Measurements from ENCODE around the gene VPS37B. TPM values are rescaled to one million over a fixed set of nuclear protein-coding genes. Genes with fewer than 3 reads are reported as not detected.

VPS37B gene
- total and polyA plus RNA-seq, 2 experiments from 2014 or later: 23.5 to 35.3 TPM

GRCh38 chr12:122889761-122890520 lies 6.0 kb downstream of the VPS37B start:
- H3K27me3 ChIP-seq: no peaks in the 10 kb centered on the region
- WGBS (ENCODE audit: low lambda C conversion rate, missing lambda C conversion rate): 95% methylated on average over 13 of the region's 13 CpGs
- peak overlapping the region; percentile 91 for H3K27ac ChIP-seq
- peaks cover 64% of the 10 kb centered on the region for H3K4me1 ChIP-seq (ENCODE audit: insufficient read depth)
- no peak for DNase-seq (ENCODE audit: low spot score)
- H3K9me2 ChIP-seq (replicated peaks; ENCODE audit: insufficient read depth): no peaks in the 10 kb centered on the region
- H4K20me1 ChIP-seq (ENCODE audit: insufficient read depth, poor library complexity, severe bottlenecking): peaks cover 21% of the 10 kb centered on the region
- H3K9me3 ChIP-seq (ENCODE audit: low read depth): no peaks in the 10 kb centered on the region
- no peak overlapping the region for H3K4me3 ChIP-seq
- no peak for TF ChIP-seq CTCF (IDR thresholded peaks at IDR 0.05; ENCODE audit: poor library complexity)
- TF ChIP-seq EZH2phosphoT487 (IDR thresholded peaks at IDR 0.05; ENCODE audit: low read depth, severe bottlenecking, unreplicated experiment): no peak
- TF ChIP-seq EZH2 (IDR thresholded peaks at IDR 0.05; ENCODE audit: borderline replicate concordance): no peak
- no peaks in the 10 kb centered on the region for H3K36me3 ChIP-seq (replicated peaks; ENCODE audit: insufficient read depth, low read depth)
- peak overlapping the region; percentile 65 for H3K4me2 ChIP-seq
- peaks cover 91% of the 10 kb centered on the region for H3K79me2 ChIP-seq
- H2AFZ ChIP-seq: no peak overlapping the region

DNA sequence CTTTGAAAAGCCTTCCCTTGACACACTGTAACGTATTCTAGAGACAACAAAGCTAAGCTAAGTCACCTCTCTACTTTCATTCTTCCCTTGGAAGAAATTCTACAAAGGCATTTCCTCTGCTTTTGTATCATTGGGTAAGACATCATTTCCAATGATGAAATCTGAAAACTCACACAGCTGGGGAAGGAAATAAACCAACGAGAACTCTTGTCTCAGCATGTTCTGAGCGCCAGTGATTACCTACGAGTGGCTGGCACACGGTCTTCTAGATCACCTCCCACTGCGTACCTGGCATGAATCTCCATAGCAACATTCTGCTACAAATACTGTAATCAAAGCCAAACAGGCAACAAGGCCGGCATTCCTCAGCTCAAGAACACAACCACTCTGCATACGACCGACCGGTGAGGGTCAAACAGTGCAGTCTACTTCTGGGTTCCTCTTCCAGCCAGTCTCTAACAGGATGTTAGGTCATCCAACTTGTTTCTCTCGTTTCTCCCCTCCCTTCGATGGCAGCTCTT lies 7.6 kb downstream of the VPS37B start:
- Histone ChIP-seq H3K9me2 (replicated peaks; ENCODE audit: insufficient read depth) (no peaks in the 10 kb centered on the region), H3K4me2 (peak overlapping the region; percentile 62), H3K79me2 (peaks cover 93% of the 10 kb centered on the region), H3K4me1 (ENCODE audit: insufficient read depth) (peaks cover 63% of the 10 kb centered on the region), H3K9me3 (ENCODE audit: low read depth) (no peaks in the 10 kb centered on the region), H3K27ac (peak overlapping the region; percentile 86), H2AFZ (no peak overlapping the region), H3K36me3 (replicated peaks; ENCODE audit: insufficient read depth, low read depth) (no peaks in the 10 kb centered on the region), H4K20me1 (ENCODE audit: insufficient read depth, poor library complexity, severe bottlenecking) (peaks cover 33% of the 10 kb centered on the region), H3K27me3 (no peaks in the 10 kb centered on the region), H3K4me3 (no peak overlapping the region)
- DNase-seq (ENCODE audit: low spot score): peak; percentile 85
- TF ChIP-seq EZH2 (IDR thresholded peaks at IDR 0.05; ENCODE audit: borderline replicate concordance) (no peak), CTCF (IDR thresholded peaks at IDR 0.05; ENCODE audit: poor library complexity) (no peak), EZH2phosphoT487 (IDR thresholded peaks at IDR 0.05; ENCODE audit: low read depth, severe bottlenecking, unreplicated experiment) (no peak)
- 36% methylated on average over 12 of the region's 12 CpGs for WGBS (ENCODE audit: low lambda C conversion rate, missing lambda C conversion rate)

DNA sequence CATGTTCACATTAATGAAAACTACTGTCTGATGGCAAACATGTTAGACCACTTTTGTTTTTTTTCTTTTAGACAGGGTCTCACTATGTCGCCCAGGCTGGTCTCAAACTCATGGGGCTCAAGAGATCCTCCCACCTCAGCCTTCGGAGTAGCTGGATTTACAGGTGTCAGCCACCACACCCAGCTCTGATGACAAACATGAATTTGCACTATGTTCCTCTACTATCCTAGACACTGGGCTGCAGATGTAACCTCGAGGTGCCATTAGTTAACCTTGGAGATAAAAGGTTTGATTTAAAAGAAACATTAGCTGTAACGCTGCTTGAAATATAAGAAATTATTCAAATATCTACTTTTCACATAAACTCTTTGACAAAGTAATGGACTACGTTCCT lies 8.1 kb downstream of the VPS37B start:
- no peak for TF ChIP-seq EZH2 (IDR thresholded peaks at IDR 0.05; ENCODE audit: borderline replicate concordance)
- no peak for TF ChIP-seq EZH2phosphoT487 (IDR thresholded peaks at IDR 0.05; ENCODE audit: low read depth, severe bottlenecking, unreplicated experiment)
- no peak for TF ChIP-seq CTCF (IDR thresholded peaks at IDR 0.05; ENCODE audit: poor library complexity)
- H3K4me3 ChIP-seq: no peak overlapping the region
- H3K27me3 ChIP-seq: no peaks in the 10 kb centered on the region
- peak overlapping the region; percentile 62 for H3K4me2 ChIP-seq
- H3K9me2 ChIP-seq (replicated peaks; ENCODE audit: insufficient read depth): no peaks in the 10 kb centered on the region
- DNase-seq (ENCODE audit: low spot score): no peak
- H3K4me1 ChIP-seq (ENCODE audit: insufficient read depth): peaks cover 63% of the 10 kb centered on the region
- H3K27ac ChIP-seq: peak overlapping the region; percentile 86
- 77% methylated on average over 5 of the region's 5 CpGs for WGBS (ENCODE audit: low lambda C conversion rate, missing lambda C conversion rate)
- peaks cover 30% of the 10 kb centered on the region for H4K20me1 ChIP-seq (ENCODE audit: insufficient read depth, poor library complexity, severe bottlenecking)
- peaks cover 93% of the 10 kb centered on the region for H3K79me2 ChIP-seq
- H2AFZ ChIP-seq: no peak overlapping the region
- H3K9me3 ChIP-seq (ENCODE audit: low read depth): no peaks in the 10 kb centered on the region
- H3K36me3 ChIP-seq (replicated peaks; ENCODE audit: insufficient read depth, low read depth): no peaks in the 10 kb centered on the region

Data from hepatocyte (in vitro differentiated cells).